CD4-positive, alpha-beta T cell treated with Interleukin-6 for 4 hours (primary cell): ENCODE data around the gene ZDHHC5.

Experiments used
- DNase-seq: peaks from one replicate; pipeline ENCODE4 v3.0.0-alpha.2; 2020; ENCODE audit warnings: mixed read lengths

Gene ZDHHC5

GRCh38 chr11:57741132-57742086 is 73.5 kb downstream of the ZDHHC5 start, which contains the start of gene SELENOH:
Gene SELENOH, plus strand, starts transcription at chr11:57741491. Its CDS starts 105 bp downstream, at chr11:57741596.
- peak; percentile 92 for DNase-seq

DNA sequence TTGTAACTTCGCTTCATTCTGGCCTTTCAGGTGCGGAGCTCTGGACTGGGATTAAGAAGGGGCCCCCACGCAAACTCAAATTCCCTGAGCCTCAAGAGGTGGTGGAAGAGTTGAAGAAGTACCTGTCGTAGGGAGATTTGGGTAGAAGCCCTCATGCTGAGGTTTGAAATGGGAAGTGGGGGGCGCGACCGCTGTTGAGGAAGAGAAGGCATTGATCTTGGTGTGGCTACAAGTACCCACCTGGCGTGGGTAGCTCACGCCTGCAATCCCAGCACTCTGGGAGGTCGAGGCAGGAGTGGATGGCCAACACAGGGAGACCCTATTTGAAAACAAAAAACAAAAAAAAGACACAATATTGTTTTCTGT is 74.2 kb downstream of the ZDHHC5 start:
- DNase-seq: no peak

- no peak for DNase-seq
Measured at GRCh38 chr11:57744357-57744756, 76.4 kb downstream of the ZDHHC5 start.

GRCh38 chr11:57745206-57745605 is 77.3 kb downstream of the ZDHHC5 start:
- no peak for DNase-seq

GRCh38 chr11:57746920-57747319 is 79.0 kb downstream of the ZDHHC5 start:
- DNase-seq: no peak
